GM12864 (cell line): ENCODE data around the gene C20orf202.

ENCODE experiments used
- DNase-seq: peaks from one replicate; pipeline ENCODE4 v3.0.0-alpha.2; 2011; ENCODE audit warnings: low read depth
- H3K4me3 ChIP-seq: 2 replicates; pipeline ENCODE4 v1.5.1; 2011; ENCODE audit warnings: mild to moderate bottlenecking, low read depth, low read length, control low read depth
- TF ChIP-seq, protein P1 (sequence below): IDR thresholded peaks from 2 replicates; pipeline ENCODE4 v1.5.1; 2011; ENCODE audit warnings: low read depth, mild to moderate bottlenecking, moderate library complexity, low read length, control low read depth, inconsistent platforms; ENCODE audit errors: missing control alignments

Gene C20orf202

DNA sequence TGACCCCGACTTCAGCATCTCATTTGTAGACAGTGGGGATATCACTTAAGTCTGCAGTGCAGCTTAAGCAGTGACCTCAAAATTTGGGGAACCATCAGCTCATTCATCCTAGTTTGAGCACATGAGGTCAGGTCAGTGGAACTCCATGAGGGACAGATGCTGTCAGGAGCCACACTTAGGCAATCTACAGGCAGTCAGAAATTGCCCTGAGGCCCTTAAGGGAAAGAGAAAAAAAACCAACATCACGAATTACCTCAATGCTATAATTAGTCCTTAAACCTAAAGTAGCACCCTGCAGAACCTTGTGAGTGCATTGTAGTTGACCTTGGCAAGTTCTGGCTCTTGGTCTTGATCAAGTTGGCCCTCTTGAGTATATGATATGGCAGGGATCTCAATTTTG is 39.6 kb upstream of the C20orf202 start:
- H3K4me3 ChIP-seq = no peak overlapping the region

DNA sequence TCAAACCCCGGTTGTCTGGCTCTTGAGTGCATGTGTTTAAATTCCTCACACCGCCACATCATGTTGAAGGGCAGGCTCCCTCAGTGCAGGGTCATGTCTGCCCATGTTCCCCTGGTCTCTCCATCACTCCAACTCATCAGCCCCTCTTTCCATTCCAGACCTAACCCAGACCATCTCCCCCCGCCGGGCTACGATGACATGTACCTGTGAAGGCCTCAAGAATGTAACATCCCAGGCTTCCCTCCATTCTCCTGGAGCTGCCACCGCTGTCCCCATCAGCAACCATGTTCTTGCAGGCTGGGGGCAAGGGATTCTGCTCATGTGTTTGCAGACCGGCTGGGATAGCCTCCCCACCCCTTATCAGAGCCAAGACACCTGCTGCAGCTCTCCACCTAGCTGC is 38.4 kb upstream of the C20orf202 start:
- H3K4me3 ChIP-seq = no peak overlapping the region
- TF ChIP-seq, protein P1, sequence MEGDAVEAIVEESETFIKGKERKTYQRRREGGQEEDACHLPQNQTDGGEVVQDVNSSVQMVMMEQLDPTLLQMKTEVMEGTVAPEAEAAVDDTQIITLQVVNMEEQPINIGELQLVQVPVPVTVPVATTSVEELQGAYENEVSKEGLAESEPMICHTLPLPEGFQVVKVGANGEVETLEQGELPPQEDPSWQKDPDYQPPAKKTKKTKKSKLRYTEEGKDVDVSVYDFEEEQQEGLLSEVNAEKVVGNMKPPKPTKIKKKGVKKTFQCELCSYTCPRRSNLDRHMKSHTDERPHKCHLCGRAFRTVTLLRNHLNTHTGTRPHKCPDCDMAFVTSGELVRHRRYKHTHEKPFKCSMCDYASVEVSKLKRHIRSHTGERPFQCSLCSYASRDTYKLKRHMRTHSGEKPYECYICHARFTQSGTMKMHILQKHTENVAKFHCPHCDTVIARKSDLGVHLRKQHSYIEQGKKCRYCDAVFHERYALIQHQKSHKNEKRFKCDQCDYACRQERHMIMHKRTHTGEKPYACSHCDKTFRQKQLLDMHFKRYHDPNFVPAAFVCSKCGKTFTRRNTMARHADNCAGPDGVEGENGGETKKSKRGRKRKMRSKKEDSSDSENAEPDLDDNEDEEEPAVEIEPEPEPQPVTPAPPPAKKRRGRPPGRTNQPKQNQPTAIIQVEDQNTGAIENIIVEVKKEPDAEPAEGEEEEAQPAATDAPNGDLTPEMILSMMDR = no peak
- DNase-seq = no peak

More for the DNA sequence above, 39.6 kb upstream of the C20orf202 start:
- DNase-seq = no peak
- TF ChIP-seq, protein P1 = no peak

DNA sequence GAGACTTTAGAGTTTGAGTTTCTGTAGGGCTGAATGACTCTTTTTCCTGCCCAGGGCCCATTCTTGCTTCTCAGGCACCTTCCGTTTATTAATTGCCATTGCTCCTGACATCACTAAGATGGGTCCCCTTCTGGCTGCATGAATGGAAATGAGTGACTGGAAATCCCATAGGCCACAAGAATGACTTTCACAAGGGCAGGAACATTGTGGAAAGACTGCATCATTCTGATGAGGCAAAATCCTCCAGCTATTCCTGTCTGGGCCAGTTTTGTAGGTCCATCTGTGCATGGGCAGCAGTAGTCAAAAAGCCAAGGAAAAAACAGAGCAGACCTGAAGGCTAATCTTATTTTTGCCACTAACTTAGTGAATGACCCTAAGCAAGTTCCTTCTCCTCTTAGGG is 37.7 kb upstream of the C20orf202 start:
- TF ChIP-seq, protein P1 = no peak
- H3K4me3 ChIP-seq = no peak overlapping the region
- DNase-seq = no peak

DNA sequence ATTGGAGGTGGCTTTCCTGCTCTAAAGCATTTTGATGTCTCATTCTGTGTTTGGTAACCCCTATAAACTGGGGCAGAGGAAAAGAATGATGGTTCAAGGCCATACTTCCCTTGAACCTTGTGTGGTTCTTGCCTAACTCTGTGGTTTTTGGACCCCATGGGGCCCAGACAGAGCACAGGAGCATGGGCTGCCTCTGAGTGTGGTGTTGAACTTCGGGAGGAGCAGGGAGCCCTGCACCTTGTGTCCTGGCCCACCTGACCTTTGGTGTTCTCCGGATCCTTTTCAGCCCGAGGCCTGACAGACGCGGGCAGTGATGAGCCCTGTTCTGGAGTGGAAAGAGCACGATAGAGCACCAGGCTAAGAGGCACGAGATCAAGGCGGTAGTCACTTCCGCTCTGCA is 37.3 kb upstream of the C20orf202 start:
- DNase-seq = no peak
- no peak overlapping the region for H3K4me3 ChIP-seq
- TF ChIP-seq, protein P1 = no peak

DNA sequence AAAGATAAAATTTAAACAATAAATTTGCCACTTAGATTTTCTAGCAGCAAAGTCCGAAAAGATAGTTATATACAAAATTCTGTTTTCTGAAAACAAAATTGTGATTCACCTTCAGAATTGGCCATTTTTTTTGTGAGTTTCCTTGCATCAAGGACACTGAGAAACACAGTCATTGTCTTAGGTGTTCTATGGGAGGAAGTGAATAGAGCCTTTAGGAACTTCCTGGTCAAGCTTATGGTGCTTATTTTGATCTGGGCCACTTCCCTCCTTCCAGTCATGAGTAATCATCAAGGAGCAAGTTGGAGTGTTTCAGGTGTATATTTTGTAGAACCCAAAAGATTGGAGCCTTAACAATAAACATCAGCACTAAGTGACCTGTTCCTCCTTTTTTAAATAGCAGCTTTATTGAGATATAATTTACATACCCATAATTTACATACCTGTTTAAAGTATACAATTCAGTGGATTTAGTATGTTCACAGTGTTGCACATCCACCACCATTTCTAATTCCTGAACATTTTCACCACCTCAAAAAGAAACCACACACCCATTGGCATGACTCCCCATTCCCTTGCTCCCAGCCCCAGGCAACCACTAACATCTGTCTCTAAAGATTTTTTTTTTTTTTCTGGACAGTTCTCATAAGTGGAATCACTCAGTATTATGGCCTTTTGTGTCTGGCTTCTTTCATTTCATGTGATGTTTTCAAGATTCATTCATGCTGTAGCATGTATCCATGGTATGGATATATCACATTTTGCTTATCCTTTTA is 36.1 kb upstream of the C20orf202 start:
- H3K4me3 ChIP-seq = no peak overlapping the region
- TF ChIP-seq, protein P1 = no peak
- no peak for DNase-seq

DNA sequence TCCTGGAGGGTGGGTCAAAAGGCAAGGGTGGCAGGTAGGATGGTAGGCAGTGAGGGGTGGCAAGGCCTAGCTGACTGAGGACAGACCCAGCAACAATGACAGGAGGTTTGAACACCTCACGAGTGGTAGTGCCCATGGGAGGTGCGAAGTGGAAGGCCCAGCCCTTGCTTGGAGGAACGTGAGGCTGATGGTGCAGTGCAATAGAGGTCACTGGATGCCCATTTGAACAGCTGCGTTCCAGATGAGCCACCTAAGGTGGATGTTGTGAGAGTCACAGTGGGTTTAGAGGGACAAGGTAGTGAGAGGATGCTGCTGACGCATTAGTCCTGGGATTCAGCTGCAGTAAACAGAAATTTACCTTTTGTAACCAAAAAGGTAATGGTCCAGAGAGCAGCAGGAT is 34.0 kb upstream of the C20orf202 start:
- H3K4me3 ChIP-seq = no peak overlapping the region
- TF ChIP-seq, protein P1 = no peak
- no peak for DNase-seq
